Measurements from ENCODE around the gene PTPA. TPM values are rescaled to one million over a fixed set of nuclear protein-coding genes. Genes with fewer than 3 reads are reported as not detected.
A peak's percentile ranks its signal among the peaks of the same experiment; 100 is the strongest.

PTPA gene
- total and polyA plus RNA-seq, 9 of the 15 experiments (the other 6 are each of a cell fraction or from before 2014, with no cell fraction given), result 1.7 to 121 (median 72.6) TPM

GRCh38 chr9:129081388-129081904 is 29.8 kb upstream of the PTPA start:
- BruUV-seq (replicated peaks), result TSS peak; percentile 62
- ChIA-PET CTCF (ENCODE audit: low intra/inter-chr PET ratio) (no interaction called here), POLR2A (interaction anchor here (0.8 to 2.2 kb wide), 11 partner anchors 9 to 652 kb away, joined by 3 to 7 read pairs (median 3); no protein-coding TSS in a partner anchor)
- Histone ChIP-seq H4K20me1 (replicated peaks; ENCODE audit: control insufficient read depth, insufficient read depth, low read length) (no peaks in the 10 kb centered on the region; the same call in 1 of the 2 replicates), H3K9ac (ENCODE audit: insufficient read depth in 1 of 2, low read depth in 2 of 2, low read length in 2 of 2) (peak overlapping the region; percentile 88 to 92), H2AFZ (ENCODE audit: low read depth, low read length) (peak overlapping the region; percentile 95), H3K4me1 (replicated peaks in 1 of 2; ENCODE audit: control insufficient read depth in 2 of 2, insufficient read depth in 2 of 2, low read length in 2 of 2) (peaks cover 4 to 50% of the 10 kb centered on the region in 2 experiments; a peak in 4 of 5 replicates), H3K27ac (ENCODE audit: extremely low read depth, low read depth, low read length) (peak overlapping the region; percentile 79), H3K4me2 (ENCODE audit: insufficient read depth, low read length) (peak overlapping the region; percentile 91), H3K79me2 (ENCODE audit: control insufficient read depth, insufficient read depth, low read length) (peaks cover 47% of the 10 kb centered on the region), H3K36me3 (ENCODE audit: control insufficient read depth, insufficient read depth, low read length) (peaks cover 42% of the 10 kb centered on the region; the same call in 2 of the 3 replicates), H3K9me3 (replicated peaks; ENCODE audit: control insufficient read depth, insufficient read depth, low read depth, low read length) (no peaks in the 10 kb centered on the region), H3K27me3 (ENCODE audit: control insufficient read depth in 2 of 2, insufficient read depth in 2 of 2, low read length in 2 of 2) (no peaks in the 10 kb centered on the region), H3K9me1 (ENCODE audit: control insufficient read depth, insufficient read depth, low read length) (no peaks in the 10 kb centered on the region), H3K4me3 (peak overlapping the region; percentile 67)
- peak in 3 of 4 experiments; percentile 94 to 97 (median 96) for DNase-seq (ENCODE audit: extremely low read depth in 1 of 4, low spot score in 3 of 4)
- FAIRE-seq, result no peak
- in situ Hi-C loops (cut with MboI), result no loop called here
- intact Hi-C loops (cut with micrococcal nuclease), result loop anchor here (5.0 kb wide), 1 partner anchor 44 kb away; the partner anchor contains the start of gene MIGA2
- 1% methylated on average over 15 of the region's 30 CpGs for WGBS (ENCODE audit: insufficient coverage, low coverage, missing lambda C conversion rate)
- peak; percentile 0; the same call in 1 of the 3 replicates for ATAC-seq
- TF ChIP-seq TAL1 (IDR thresholded peaks at IDR 0.05) (no peak), ZNF263 (CRISPR knock-in tag; IDR thresholded peaks at IDR 0.05; ENCODE audit: borderline replicate concordance) (no peak), HNRNPLL (IDR thresholded peaks at IDR 0.05; ENCODE audit: low read depth, low read length, poor library complexity, severe bottlenecking) (no peak), MLLT1 (IDR thresholded peaks at IDR 0.05) (no peak), ZNF197 (CRISPR knock-in tag; IDR thresholded peaks at IDR 0.05; ENCODE audit: low read depth) (no peak), KDM5B (IDR thresholded peaks at IDR 0.05; ENCODE audit: insufficient replicate concordance, low read depth, low read length) (peak; percentile 70), RBBP5 (IDR thresholded peaks at IDR 0.05; ENCODE audit: borderline replicate concordance, insufficient read depth, low read length, poor library complexity, severe bottlenecking) (peak; percentile 18), BCOR (IDR thresholded peaks at IDR 0.05) (peak; percentile 69), AFF4 (CRISPR knock-in tag; IDR thresholded peaks at IDR 0.05) (peak; percentile 40; the same call in 1 of the 2 replicates), MEF2D (tag; conservative IDR thresholded peaks at IDR 0.05; ENCODE audit: low read depth) (no peak)
- TF ChIP-seq, protein P1, sequence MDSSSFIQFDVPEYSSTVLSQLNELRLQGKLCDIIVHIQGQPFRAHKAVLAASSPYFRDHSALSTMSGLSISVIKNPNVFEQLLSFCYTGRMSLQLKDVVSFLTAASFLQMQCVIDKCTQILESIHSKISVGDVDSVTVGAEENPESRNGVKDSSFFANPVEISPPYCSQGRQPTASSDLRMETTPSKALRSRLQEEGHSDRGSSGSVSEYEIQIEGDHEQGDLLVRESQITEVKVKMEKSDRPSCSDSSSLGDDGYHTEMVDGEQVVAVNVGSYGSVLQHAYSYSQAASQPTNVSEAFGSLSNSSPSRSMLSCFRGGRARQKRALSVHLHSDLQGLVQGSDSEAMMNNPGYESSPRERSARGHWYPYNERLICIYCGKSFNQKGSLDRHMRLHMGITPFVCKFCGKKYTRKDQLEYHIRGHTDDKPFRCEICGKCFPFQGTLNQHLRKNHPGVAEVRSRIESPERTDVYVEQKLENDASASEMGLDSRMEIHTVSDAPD (CRISPR knock-in tag; IDR thresholded peaks at IDR 0.05), result no peak
- TF ChIP-seq, protein P2, sequence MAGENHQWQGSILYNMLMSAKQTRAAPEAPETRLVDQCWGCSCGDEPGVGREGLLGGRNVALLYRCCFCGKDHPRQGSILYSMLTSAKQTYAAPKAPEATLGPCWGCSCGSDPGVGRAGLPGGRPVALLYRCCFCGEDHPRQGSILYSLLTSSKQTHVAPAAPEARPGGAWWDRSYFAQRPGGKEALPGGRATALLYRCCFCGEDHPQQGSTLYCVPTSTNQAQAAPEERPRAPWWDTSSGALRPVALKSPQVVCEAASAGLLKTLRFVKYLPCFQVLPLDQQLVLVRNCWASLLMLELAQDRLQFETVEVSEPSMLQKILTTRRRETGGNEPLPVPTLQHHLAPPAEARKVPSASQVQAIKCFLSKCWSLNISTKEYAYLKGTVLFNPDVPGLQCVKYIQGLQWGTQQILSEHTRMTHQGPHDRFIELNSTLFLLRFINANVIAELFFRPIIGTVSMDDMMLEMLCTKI (IDR thresholded peaks at IDR 0.05; ENCODE audit: partially characterized antibody), result no peak
